ENCODE data around the gene P2RX5.

DNA sequence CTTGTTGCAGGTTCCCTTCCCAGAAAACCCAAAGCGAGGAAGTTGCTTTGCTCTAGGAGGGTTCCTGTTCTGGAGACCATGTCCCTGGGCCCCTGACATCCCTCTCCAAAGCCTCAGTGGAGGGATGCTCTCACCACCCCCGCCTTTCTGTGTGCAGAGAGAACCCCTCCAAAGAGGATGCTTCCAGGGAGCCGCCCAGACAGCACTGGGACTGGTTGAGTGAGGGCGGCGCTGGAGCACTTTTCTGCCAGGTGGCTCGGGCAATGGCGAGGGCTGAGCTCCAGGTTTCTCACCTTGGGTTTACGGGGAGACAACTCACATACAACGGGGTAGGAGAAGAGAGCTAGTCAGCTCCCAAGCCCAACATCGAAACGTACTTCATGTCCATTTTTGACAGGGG lies 20.1 kb downstream of the P2RX5 start:
- no peak for TF ChIP-seq EP300 (IDR thresholded peaks at IDR 0.05)
- TF ChIP-seq CTCF (IDR thresholded peaks at IDR 0.05), result no peak

Measured in upper lobe of left lung (tissue), 4 donors.